HEK293 (cell line): ENCODE data around the gene CCNG1.
A peak's percentile ranks its signal among the peaks of the same experiment; 100 is the strongest.
"Not testable (repeated sequence)": the region's sequence is repeated elsewhere in the genome, so short reads cannot be mapped to it uniquely, and the experiment has no call there.

Source experiments
- CTCF ChIA-PET: fragments of 350-600 bp; formaldehyde crosslinking; extraction: SDS; loops from one replicate; lab custom pipeline; 2021; ENCODE audit warnings: antibody characterized with exemption; lab: Yijun Ruan, JAX
- POLR2A ChIA-PET: fragments of 300-600 bp; formaldehyde crosslinking; extraction: SDS; loops from one replicate; lab custom pipeline; 2020; ENCODE audit warnings: antibody characterized with exemption, inconsistent platforms; lab: Yijun Ruan, JAX
- H3K27ac ChIP-seq: fragments of 200-500 bp; sonication (Bioruptor generic); 2 replicates; pipeline ENCODE4 v1.5.1; 2014; ENCODE audit warnings: low read depth, low read length, control low read depth, inconsistent platforms; ENCODE audit errors: extremely low read depth
- H3K36me3 ChIP-seq, 2 experiments: fragments of 200-500 bp in 1 of 2; sonication (Bioruptor generic) in 1 of 2; 1 replicate in 1 of 2; 2 replicates in 1 of 2; pipeline ENCODE4 v1.5.1; 2014 to 2017; ENCODE audit warnings: inconsistent platforms in 2 of 2, low read length in 2 of 2; ENCODE audit not compliant: control insufficient read depth in 2 of 2, insufficient read depth in 1 of 2
- H3K4me1 ChIP-seq: fragments of 200-500 bp; sonication (Bioruptor generic); 2 replicates; pipeline ENCODE4 v1.5.1; 2014; ENCODE audit warnings: mild to moderate bottlenecking, low read length, inconsistent platforms; ENCODE audit not compliant: control insufficient read depth, insufficient read depth
- H3K4me3 ChIP-seq: 2 replicates; pipeline ENCODE4 v1.5.1; 2011; ENCODE audit warnings: low read depth, mild to moderate bottlenecking, control low read depth, low read length, moderate library complexity
- H3K9me3 ChIP-seq: fragments of 200-500 bp; sonication (Bioruptor generic); 2 replicates; pipeline ENCODE4 v1.5.1; 2014; ENCODE audit warnings: low read depth, low read length, inconsistent platforms; ENCODE audit not compliant: control insufficient read depth, insufficient read depth
- BCL11B ChIP-seq: fragments of 450-650 bp; formaldehyde crosslinking; IDR thresholded peaks from 2 replicates; pipeline ENCODE4 v1.5.1; 2016; ENCODE audit warnings: low read depth, missing biosample characterization, missing genetic modification characterization
- CTCF ChIP-seq: fragments of 450-650 bp; formaldehyde crosslinking; IDR thresholded peaks from 2 replicates; pipeline ENCODE4 v1.5.1; 2016; ENCODE audit warnings: missing biosample characterization, missing genetic modification characterization
- PRDM2 ChIP-seq: fragments of 450-650 bp; formaldehyde crosslinking; IDR thresholded peaks from 2 replicates; pipeline ENCODE4 v1.5.1; 2016; ENCODE audit warnings: missing biosample characterization, missing genetic modification characterization, borderline replicate concordance
- PRDM4 ChIP-seq: fragments of 450-650 bp; formaldehyde crosslinking; IDR thresholded peaks from 2 replicates; pipeline ENCODE4 v1.5.1; 2017; ENCODE audit warnings: missing biosample characterization, missing genetic modification characterization
- ZNF157 ChIP-seq: fragments of 450-650 bp; formaldehyde crosslinking; IDR thresholded peaks from 2 replicates; pipeline ENCODE4 v1.5.1; 2016; ENCODE audit warnings: missing biosample characterization, missing genetic modification characterization
- ZNF211 ChIP-seq: fragments of 450-650 bp; formaldehyde crosslinking; IDR thresholded peaks from 2 replicates; pipeline ENCODE4 v1.5.1; 2016; ENCODE audit warnings: low read depth, missing biosample characterization, missing genetic modification characterization
- ZNF223 ChIP-seq: fragments of 450-650 bp; formaldehyde crosslinking; IDR thresholded peaks from 2 replicates; pipeline ENCODE4 v1.5.1; 2016; ENCODE audit warnings: missing biosample characterization, missing genetic modification characterization
- ZNF423 ChIP-seq: fragments of 450-650 bp; formaldehyde crosslinking; IDR thresholded peaks from 2 replicates; pipeline ENCODE4 v1.5.1; 2016; ENCODE audit warnings: missing biosample characterization, missing genetic modification characterization
- ZNF449 ChIP-seq: fragments of 450-650 bp; formaldehyde crosslinking; IDR thresholded peaks from 2 replicates; pipeline ENCODE4 v1.5.1; 2017; ENCODE audit warnings: missing biosample characterization, mild to moderate bottlenecking, missing genetic modification characterization, moderate library complexity
- ZNF521 ChIP-seq: fragments of 450-650 bp; formaldehyde crosslinking; IDR thresholded peaks from 2 replicates; pipeline ENCODE4 v1.5.1; 2017; ENCODE audit warnings: missing biosample characterization, mild to moderate bottlenecking, missing genetic modification characterization
- ZNF654 ChIP-seq: fragments of 450-650 bp; formaldehyde crosslinking; IDR thresholded peaks from 2 replicates; pipeline ENCODE4 v1.5.1; 2016; ENCODE audit warnings: low read depth, missing biosample characterization, missing genetic modification characterization

CCNG1 gene

GRCh38 chr5:163409384-163409783, 28.0 kb upstream of the CCNG1 start:
- POLR2A ChIA-PET = no interaction called here
- CTCF ChIA-PET = interaction anchor here (0.5 to 2.5 kb wide), 15 partner anchors 10 to 1201 kb away, joined by 3 to 27 read pairs (median 5); no protein-coding TSS in a partner anchor
- Histone ChIP-seq H3K9me3 (no peaks in the 10 kb centered on the region), H3K4me3 (no peak overlapping the region), H3K27ac (no peak overlapping the region), H3K4me1 (no peaks in the 10 kb centered on the region), H3K36me3 (no peaks in the 10 kb centered on the region)
- TF ChIP-seq ZNF157 (tag by site-specific recombination) (peak; percentile 63), BCL11B (tag by site-specific recombination) (no peak), ZNF521 (tag by site-specific recombination) (no peak), PRDM2 (no peak), PRDM4 (no peak), ZNF211 (tag by site-specific recombination) (no peak)

- Histone ChIP-seq H3K4me1 (no peaks in the 10 kb centered on the region), H3K27ac (no peak overlapping the region), H3K36me3 (no peaks in the 10 kb centered on the region), H3K9me3 (no peaks in the 10 kb centered on the region), H3K4me3 (no peak overlapping the region)
- TF ChIP-seq ZNF423 (tag by site-specific recombination) = no peak
- TF ChIP-seq CTCF (tag by site-specific recombination) = no peak
- no peak for TF ChIP-seq ZNF654 (tag by site-specific recombination)
- no peak for TF ChIP-seq ZNF223 (tag by site-specific recombination)
- TF ChIP-seq ZNF449 (tag by site-specific recombination) = no peak
- ChIA-PET CTCF (interaction anchor here (0.5 to 1.5 kb wide), 5 partner anchors 63 to 300 kb away, joined by 3 to 5 read pairs (median 3); no protein-coding TSS in a partner anchor), POLR2A (no interaction called here)
Observed at GRCh38 chr5:163410505-163410904, 26.9 kb upstream of the CCNG1 start.

- H3K4me3 ChIP-seq = not testable (repeated sequence)
Observed at GRCh38 chr5:163415673-163416072, 21.7 kb upstream of the CCNG1 start.

More at GRCh38 chr5:163415673-163416072, 21.7 kb upstream of the CCNG1 start:
- POLR2A ChIA-PET = interaction anchor here (0.7 kb wide), 1 partner anchor 58 kb away, joined by 4 read pairs; no protein-coding TSS in a partner anchor
- H3K4me1 ChIP-seq, H3K27ac ChIP-seq, H3K36me3 ChIP-seq, H3K9me3 ChIP-seq: not testable (repeated sequence)
- CTCF ChIA-PET = interaction anchor here (0.6 kb wide), 1 partner anchor 67 kb away, joined by 5 read pairs; no protein-coding TSS in a partner anchor
